Esophagus squamous epithelium (tissue), 4 donors: ENCODE results near the gene RBBP7.

Source experiments
- CTCF ChIP-seq, 6 experiments: fragments of 450-650 bp in 4 of 6; fragments of 200-600 bp in 2 of 6; sonication (generic) in 2 of 6; IDR thresholded peaks; one replicate each; pipeline ENCODE4 v1.5.1; 2016 to 2019; ENCODE audit warnings: antibody characterized with exemption in 6 of 6, mild to moderate bottlenecking in 4 of 6, moderate library complexity in 4 of 6
- POLR2A ChIP-seq, 4 donors: fragments of 450-650 bp; IDR thresholded peaks; one replicate each; pipeline ENCODE4 v1.6.1; 2017; ENCODE audit warnings: antibody characterized with exemption in 4 of 4, mild to moderate bottlenecking in 4 of 4, moderate library complexity in 3 of 4

GRCh38 chrX:16797841-16798240, 72.3 kb downstream of the RBBP7 start:
- TF ChIP-seq CTCF (IDR thresholded peaks at IDR 0.05) (no peak), POLR2A (IDR thresholded peaks at IDR 0.05) (no peak)
